ENCODE measurements around the gene ZNF862.

DNA sequence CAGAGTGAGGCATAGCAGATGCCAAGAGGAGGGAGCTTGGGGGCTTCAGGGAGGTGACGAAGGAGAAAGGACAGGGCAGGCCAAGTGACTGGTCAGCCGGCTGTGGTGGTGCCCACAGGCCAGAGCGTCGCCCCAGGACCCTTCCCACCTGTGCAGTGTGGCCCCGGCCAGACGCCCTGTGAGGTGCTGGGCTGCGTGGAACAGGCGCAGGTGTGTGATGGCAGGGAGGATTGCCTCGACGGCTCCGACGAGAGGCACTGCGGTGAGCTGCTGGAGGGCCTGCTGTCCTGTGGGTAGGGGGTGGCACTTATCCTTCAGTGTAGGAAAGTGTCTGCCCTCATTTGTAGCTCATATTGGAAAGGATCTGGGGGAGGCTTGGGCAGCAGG is 38.0 kb upstream of the ZNF862 start:
- TF ChIP-seq, protein P1, sequence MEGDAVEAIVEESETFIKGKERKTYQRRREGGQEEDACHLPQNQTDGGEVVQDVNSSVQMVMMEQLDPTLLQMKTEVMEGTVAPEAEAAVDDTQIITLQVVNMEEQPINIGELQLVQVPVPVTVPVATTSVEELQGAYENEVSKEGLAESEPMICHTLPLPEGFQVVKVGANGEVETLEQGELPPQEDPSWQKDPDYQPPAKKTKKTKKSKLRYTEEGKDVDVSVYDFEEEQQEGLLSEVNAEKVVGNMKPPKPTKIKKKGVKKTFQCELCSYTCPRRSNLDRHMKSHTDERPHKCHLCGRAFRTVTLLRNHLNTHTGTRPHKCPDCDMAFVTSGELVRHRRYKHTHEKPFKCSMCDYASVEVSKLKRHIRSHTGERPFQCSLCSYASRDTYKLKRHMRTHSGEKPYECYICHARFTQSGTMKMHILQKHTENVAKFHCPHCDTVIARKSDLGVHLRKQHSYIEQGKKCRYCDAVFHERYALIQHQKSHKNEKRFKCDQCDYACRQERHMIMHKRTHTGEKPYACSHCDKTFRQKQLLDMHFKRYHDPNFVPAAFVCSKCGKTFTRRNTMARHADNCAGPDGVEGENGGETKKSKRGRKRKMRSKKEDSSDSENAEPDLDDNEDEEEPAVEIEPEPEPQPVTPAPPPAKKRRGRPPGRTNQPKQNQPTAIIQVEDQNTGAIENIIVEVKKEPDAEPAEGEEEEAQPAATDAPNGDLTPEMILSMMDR (IDR thresholded peaks at IDR 0.05; ENCODE audit: extremely low read depth in 1 of 2, insufficient read depth in 1 of 2, low read depth in 1 of 2, low read length in 2 of 2): no peak
- TF ChIP-seq EZH2 (IDR thresholded peaks at IDR 0.05; ENCODE audit: borderline replicate concordance, low read depth, low read length, severe bottlenecking): no peak
- no peak for TF ChIP-seq POLR2A (IDR thresholded peaks at IDR 0.05; ENCODE audit: low read depth, low read length)

Data from endothelial cell of umbilical vein (primary cell).